NCI-H187 treated with DMSO at 0.1 percent for 48 hours (cell line): ENCODE measurements around the gene HTR1B.

Experiments
- DNase-seq: peaks from one replicate; lab custom pipeline; 2025; lab: John Stamatoyannopoulos, UW

The HTR1B gene

GRCh38 chr6:77463308-77463860 is at the start of gene HTR1B:
TSS of gene HTR1B (minus strand) at chr6:77463491. CDS start at chr6:77463403, 88 bp downstream.
- no peak for DNase-seq

GRCh38 chr6:77512554-77512953 is 49.3 kb upstream of the HTR1B start:
- no peak for DNase-seq

- DNase-seq: no peak
These were observed 48.6 kb upstream of the HTR1B start for GRCh38 chr6:77511860-77512259.

GRCh38 chr6:77502981-77503380 is 39.7 kb upstream of the HTR1B start:
- DNase-seq: no peak

- DNase-seq: no peak
These were observed 29.2 kb upstream of the HTR1B start for GRCh38 chr6:77492530-77492929.

GRCh38 chr6:77487808-77488425 is 24.6 kb upstream of the HTR1B start:
- DNase-seq: no peak

GRCh38 chr6:77482981-77483380 is 19.7 kb upstream of the HTR1B start:
- DNase-seq: no peak

GRCh38 chr6:77474973-77475372 is 11.7 kb upstream of the HTR1B start:
- no peak for DNase-seq

GRCh38 chr6:77474286-77474956 is 11.1 kb upstream of the HTR1B start:
- DNase-seq: no peak

- DNase-seq: no peak
These were observed 7.7 kb upstream of the HTR1B start for GRCh38 chr6:77470983-77471382.

- no peak for DNase-seq
These were observed 5.6 kb upstream of the HTR1B start for GRCh38 chr6:77468939-77469338.

GRCh38 chr6:77466451-77467437 is 3.5 kb upstream of the HTR1B start:
- no peak for DNase-seq

- DNase-seq: no peak
These were observed 2.8 kb upstream of the HTR1B start for GRCh38 chr6:77466055-77466450.

- DNase-seq: no peak
These were observed 1.2 kb upstream of the HTR1B start for GRCh38 chr6:77464495-77464867.

GRCh38 chr6:77463861-77464494 is 687 bp upstream of the HTR1B start:
- no peak for DNase-seq

GRCh38 chr6:77462359-77463307 is 658 bp downstream of the HTR1B start:
- DNase-seq: no peak

- DNase-seq: no peak
These were observed 1.5 kb downstream of the HTR1B start for GRCh38 chr6:77461796-77462195.

- no peak for DNase-seq
These were observed 4.9 kb downstream of the HTR1B start for GRCh38 chr6:77458421-77458820.

- DNase-seq: no peak
These were observed 5.5 kb downstream of the HTR1B start for GRCh38 chr6:77457720-77458349.

- DNase-seq: no peak
These were observed 6.6 kb downstream of the HTR1B start for GRCh38 chr6:77456531-77457248.
